Liver (tissue), 3 donors: Measurements from ENCODE around the gene LRRC10B.
A peak's percentile ranks its signal among the peaks of the same experiment; 100 is the strongest.

Source experiments
- ATF3 ChIP-seq: IDR thresholded peaks from 2 replicates; pipeline ENCODE4 v1.6.1; 2016; ENCODE audit warnings: antibody characterized with exemption
- CTCF ChIP-seq: fragments of 150-350 bp; IDR thresholded peaks from 2 replicates; pipeline ENCODE4 v1.5.1; 2017; ENCODE audit warnings: improper control_type of control experiment, low read depth, low read length; ENCODE audit not compliant: missing input control
- FOXA2 ChIP-seq: IDR thresholded peaks from 2 replicates; pipeline ENCODE4 v1.6.1; 2016; ENCODE audit warnings: antibody characterized with exemption
- HNF4A ChIP-seq, 2 donors: conservative IDR thresholded peaks; 2 replicates each; pipeline ENCODE4 v1.6.1; 2016; ENCODE audit warnings: antibody characterized with exemption in 2 of 2, mild to moderate bottlenecking in 2 of 2
- MAX ChIP-seq: IDR thresholded peaks from 2 replicates; pipeline ENCODE4 v1.6.1; 2016; ENCODE audit warnings: antibody characterized with exemption
- NR2F2 ChIP-seq: IDR thresholded peaks from 2 replicates; pipeline ENCODE4 v1.6.1; 2016; ENCODE audit warnings: antibody characterized with exemption
- RAD21 ChIP-seq, 2 donors: IDR thresholded peaks; 2 replicates each; pipeline ENCODE4 v1.6.1; 2016; ENCODE audit warnings: antibody characterized with exemption in 2 of 2, mild to moderate bottlenecking in 2 of 2
- REST ChIP-seq: IDR thresholded peaks from 2 replicates; pipeline ENCODE4 v1.6.1; 2016; ENCODE audit warnings: antibody characterized with exemption, mild to moderate bottlenecking
- TAF1 ChIP-seq: conservative IDR thresholded peaks from 2 replicates; pipeline ENCODE4 v1.6.1; 2016; ENCODE audit warnings: antibody characterized with exemption, mild to moderate bottlenecking
- ZBTB33 ChIP-seq: IDR thresholded peaks from 2 replicates; pipeline ENCODE4 v1.6.1; 2016; ENCODE audit warnings: antibody characterized with exemption
- donor health status: healthy.
- donor health status: healthy.

- TF ChIP-seq CTCF (no peak), FOXA2 (peak; percentile 67), REST (peak; percentile 79), ZBTB33 (peak; percentile 79), RAD21 (IDR thresholded peaks at IDR 0.05) (no peak), ATF3 (peak; percentile 98), MAX (no peak), TAF1 (no peak), HNF4A (conservative IDR thresholded peaks at IDR 0.05) (peak; percentile 98), NR2F2 (peak; percentile 90)
Measured at GRCh38 chr11:61529537-61530225, 21.1 kb downstream of the LRRC10B start.
